ENCODE data around the gene FOXI3.
"Not testable (repeated sequence)": the region's sequence is repeated elsewhere in the genome, so short reads cannot be mapped to it uniquely, and the experiment has no call there.

The FOXI3 gene

GRCh38 chr2:88437010-88437409 is 15.5 kb downstream of the FOXI3 start:
- no peak for DNase-seq

GRCh38 chr2:88429929-88430328 is 22.6 kb downstream of the FOXI3 start:
- DNase-seq: no peak

- DNase-seq: no peak
These were observed 28.8 kb downstream of the FOXI3 start for GRCh38 chr2:88423733-88424132.

GRCh38 chr2:88419051-88419450 is 33.4 kb downstream of the FOXI3 start:
- not testable (repeated sequence) for DNase-seq

GRCh38 chr2:88416016-88416663 is 36.4 kb downstream of the FOXI3 start:
- no peak for DNase-seq

GRCh38 chr2:88408870-88409269 is 43.6 kb downstream of the FOXI3 start:
- DNase-seq: not testable (repeated sequence)

- peak; percentile 3 for DNase-seq
These were observed 52.3 kb downstream of the FOXI3 start for GRCh38 chr2:88400037-88400767.

GRCh38 chr2:88398180-88398579 is 54.3 kb downstream of the FOXI3 start:
- no peak for DNase-seq
